Neural cell (in vitro differentiated cells): Measurements from ENCODE around the gene HBD.

Source experiments
- CTCF ChIP-seq: fragments of 450-650 bp; IDR thresholded peaks from 2 replicates; pipeline ENCODE4 v1.5.1; 2014; ENCODE audit warnings: antibody characterized with exemption, mild to moderate bottlenecking, moderate library complexity; ENCODE audit not compliant: poor library complexity, severe bottlenecking
- EP300 ChIP-seq: fragments of 450-650 bp; conservative IDR thresholded peaks from 2 replicates; pipeline ENCODE4 v1.6.1; 2014; ENCODE audit warnings: antibody characterized with exemption, mild to moderate bottlenecking, moderate library complexity; ENCODE audit not compliant: poor library complexity, severe bottlenecking
- EZH2 ChIP-seq: fragments of 200-600, 300-800 bp; shearing (Covaris generic), sonication (generic); IDR thresholded peaks from 2 replicates; pipeline ENCODE4 v1.6.1; 2014; ENCODE audit warnings: antibody characterized with exemption, low read length, borderline replicate concordance, mild to moderate bottlenecking; ENCODE audit not compliant: insufficient read depth, poor library complexity, severe bottlenecking
- MXI1 ChIP-seq: fragments of 450-650 bp; conservative IDR thresholded peaks from 2 replicates; pipeline ENCODE4 v1.6.1; 2014; ENCODE audit warnings: antibody characterized with exemption, mild to moderate bottlenecking; ENCODE audit not compliant: poor library complexity, severe bottlenecking
- POLR2AphosphoS5 ChIP-seq: IDR thresholded peaks from 2 replicates; pipeline ENCODE4 v1.6.1; 2012
- RAD21 ChIP-seq: fragments of 450-650 bp; conservative IDR thresholded peaks from 2 replicates; pipeline ENCODE4 v1.6.1; 2014; ENCODE audit warnings: antibody characterized with exemption, mild to moderate bottlenecking, moderate library complexity
- REST ChIP-seq: IDR thresholded peaks from 2 replicates; pipeline ENCODE4 v1.6.1; 2012; ENCODE audit warnings: borderline replicate concordance
- SMC3 ChIP-seq: fragments of 450-650 bp; conservative IDR thresholded peaks from 2 replicates; pipeline ENCODE4 v1.6.1; 2014; ENCODE audit warnings: antibody characterized with exemption, mild to moderate bottlenecking, moderate library complexity; ENCODE audit not compliant: poor library complexity
- TAF1 ChIP-seq: IDR thresholded peaks from 2 replicates; pipeline ENCODE4 v1.6.1; 2012; ENCODE audit warnings: low read depth

- no peak for TF ChIP-seq REST
- TF ChIP-seq CTCF = no peak
- no peak for TF ChIP-seq POLR2AphosphoS5
- no peak for TF ChIP-seq EZH2
- TF ChIP-seq TAF1 = no peak
- no peak for TF ChIP-seq EP300
- TF ChIP-seq MXI1 = no peak
- TF ChIP-seq SMC3 = no peak
- no peak for TF ChIP-seq RAD21
Measured at GRCh38 chr11:5198285-5198684, 36.0 kb downstream of the HBD start.
